ENCODE measurements around the gene SLC44A3. TPM values are rescaled to one million over a fixed set of nuclear protein-coding genes. Genes with fewer than 3 reads are reported as not detected.

The SLC44A3 gene
- total RNA-seq, 1 donor from 2014 or later: 0.77 TPM

- H3K27ac Mint-ChIP-seq (ENCODE audit: unreplicated experiment): no peak overlapping the region
- peaks cover 6% of the 10 kb centered on the region for H3K36me3 Mint-ChIP-seq (ENCODE audit: low read depth)
- no peak for TF ChIP-seq CTCF (conservative IDR thresholded peaks at IDR 0.05)
- H3K27me3 Mint-ChIP-seq (ENCODE audit: low read depth): peaks cover 13% of the 10 kb centered on the region
- DNase-seq (ENCODE audit: low read depth, low spot score): no peak
- H3K4me3 Mint-ChIP-seq: no peak overlapping the region
- H3K4me1 Mint-ChIP-seq: peaks cover 15% of the 10 kb centered on the region
- peaks cover 17% of the 10 kb centered on the region for H3K9me3 Mint-ChIP-seq
Observed at GRCh38 chr1:94816030-94816429, 4.1 kb upstream of the SLC44A3 start.

- H3K36me3 Mint-ChIP-seq (ENCODE audit: low read depth): no peaks in the 10 kb centered on the region
- DNase-seq (ENCODE audit: low read depth, low spot score): no peak
- H3K27ac Mint-ChIP-seq (ENCODE audit: unreplicated experiment): no peak overlapping the region
- H3K4me3 Mint-ChIP-seq: no peak overlapping the region
- no peak for TF ChIP-seq CTCF (conservative IDR thresholded peaks at IDR 0.05)
- H3K27me3 Mint-ChIP-seq (ENCODE audit: low read depth): peaks cover 29% of the 10 kb centered on the region
- H3K9me3 Mint-ChIP-seq: peaks cover 11% of the 10 kb centered on the region
- H3K4me1 Mint-ChIP-seq: peaks cover 28% of the 10 kb centered on the region
Observed at GRCh38 chr1:94817712-94818111, 2.4 kb upstream of the SLC44A3 start.

DNA sequence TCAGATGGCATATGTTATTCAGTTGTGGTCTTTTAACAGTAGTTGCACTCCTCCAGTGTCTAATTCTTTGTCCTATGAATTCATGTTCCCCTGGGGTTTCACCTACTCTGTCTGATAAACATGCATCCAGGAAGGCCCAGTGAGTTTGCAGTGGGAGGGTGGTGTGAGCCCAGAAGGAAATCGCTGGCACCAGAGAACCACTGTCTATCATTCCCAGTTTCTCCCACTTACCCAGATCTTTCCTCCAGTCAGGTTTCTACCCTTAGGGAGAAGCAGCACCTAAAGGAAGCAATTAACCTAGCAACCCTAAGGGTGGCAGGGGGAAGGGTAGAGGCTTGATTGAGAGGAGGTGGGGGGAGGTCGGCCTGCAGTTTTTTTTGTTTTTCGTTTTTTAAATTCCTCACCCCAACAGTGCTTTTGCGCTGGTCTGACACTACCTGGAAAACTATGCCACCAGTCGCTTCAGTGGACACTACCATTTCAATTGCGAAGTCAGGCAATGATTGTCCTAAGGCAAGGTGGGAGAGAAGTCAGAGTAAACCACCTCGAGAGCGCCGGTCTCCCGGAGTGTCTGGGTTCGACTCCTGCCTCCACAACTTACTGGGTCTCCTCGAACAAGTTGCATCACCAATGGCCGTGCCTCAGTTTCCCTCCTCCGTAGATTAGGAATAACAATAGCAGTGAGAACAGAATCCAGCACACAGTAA lies 766 bp upstream of the SLC44A3 start:
- no peaks in the 10 kb centered on the region for H3K36me3 Mint-ChIP-seq (ENCODE audit: low read depth)
- TF ChIP-seq CTCF (conservative IDR thresholded peaks at IDR 0.05): no peak
- H3K4me1 Mint-ChIP-seq: peaks cover 28% of the 10 kb centered on the region
- H3K27me3 Mint-ChIP-seq (ENCODE audit: low read depth): peaks cover 44% of the 10 kb centered on the region
- no peak overlapping the region for H3K27ac Mint-ChIP-seq (ENCODE audit: unreplicated experiment)
- H3K4me3 Mint-ChIP-seq: peak overlapping the region; percentile 86
- DNase-seq (ENCODE audit: low read depth, low spot score): no peak
- H3K9me3 Mint-ChIP-seq: peaks cover 9% of the 10 kb centered on the region

GRCh38 chr1:94820936-94821335 lies 779 bp downstream of the SLC44A3 start:
- Mint-ChIP-seq H3K36me3 (ENCODE audit: low read depth) (no peaks in the 10 kb centered on the region), H3K27ac (ENCODE audit: unreplicated experiment) (no peak overlapping the region), H3K27me3 (ENCODE audit: low read depth) (peaks cover 48% of the 10 kb centered on the region), H3K4me1 (peaks cover 28% of the 10 kb centered on the region), H3K9me3 (peaks cover 5% of the 10 kb centered on the region), H3K4me3 (peak overlapping the region; percentile 76)
- TF ChIP-seq CTCF (conservative IDR thresholded peaks at IDR 0.05): no peak
- DNase-seq (ENCODE audit: low read depth, low spot score): no peak

DNA sequence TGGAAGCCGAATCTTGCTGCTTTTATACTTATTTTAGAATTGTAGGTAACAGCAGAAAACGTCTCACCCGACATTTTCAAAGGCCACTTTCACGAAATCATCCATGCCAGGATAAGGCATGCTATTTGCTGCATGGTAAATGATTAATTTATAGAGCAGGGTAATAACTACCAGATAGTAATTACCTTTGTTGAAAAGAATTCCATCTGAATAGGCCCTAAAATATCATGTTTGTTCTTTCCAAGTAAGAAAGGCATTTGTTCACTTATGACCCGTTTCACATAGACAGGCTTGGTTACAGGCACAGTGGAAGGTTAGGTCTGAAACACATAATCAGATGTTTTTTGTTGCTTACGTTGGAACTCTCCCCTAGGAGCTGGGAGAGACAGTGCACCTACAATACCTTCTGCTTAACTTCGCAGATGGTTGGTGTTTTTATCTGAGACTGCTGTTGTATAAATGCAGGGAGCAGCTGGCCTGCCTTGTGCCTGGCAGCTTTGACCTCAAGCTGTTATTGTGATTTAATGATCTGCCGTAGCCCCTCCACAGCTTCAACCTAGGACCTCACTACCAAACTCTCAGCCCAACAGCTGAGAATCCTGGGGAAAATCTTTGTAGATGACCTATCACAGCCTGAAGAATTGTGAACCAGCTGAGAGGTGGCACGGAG lies 1.6 kb downstream of the SLC44A3 start:
- Mint-ChIP-seq H3K9me3 (peaks cover 3% of the 10 kb centered on the region), H3K27ac (ENCODE audit: unreplicated experiment) (no peak overlapping the region), H3K4me3 (peak overlapping the region; percentile 67), H3K36me3 (ENCODE audit: low read depth) (no peaks in the 10 kb centered on the region), H3K4me1 (peaks cover 28% of the 10 kb centered on the region), H3K27me3 (ENCODE audit: low read depth) (peaks cover 48% of the 10 kb centered on the region)
- TF ChIP-seq CTCF (conservative IDR thresholded peaks at IDR 0.05): no peak
- no peak for DNase-seq (ENCODE audit: low read depth, low spot score)
